GM18907 (cell line): ENCODE data around the gene ELFN2.

Source experiments
- ATAC-seq: cut with Tn5 transposase; IDR thresholded peaks from one replicate; pipeline ENCODE4 v1.9.1; 2021; ENCODE audit warnings: mild to moderate bottlenecking, moderate library complexity; ENCODE audit not compliant: unreplicated experiment

ELFN2 gene

DNA sequence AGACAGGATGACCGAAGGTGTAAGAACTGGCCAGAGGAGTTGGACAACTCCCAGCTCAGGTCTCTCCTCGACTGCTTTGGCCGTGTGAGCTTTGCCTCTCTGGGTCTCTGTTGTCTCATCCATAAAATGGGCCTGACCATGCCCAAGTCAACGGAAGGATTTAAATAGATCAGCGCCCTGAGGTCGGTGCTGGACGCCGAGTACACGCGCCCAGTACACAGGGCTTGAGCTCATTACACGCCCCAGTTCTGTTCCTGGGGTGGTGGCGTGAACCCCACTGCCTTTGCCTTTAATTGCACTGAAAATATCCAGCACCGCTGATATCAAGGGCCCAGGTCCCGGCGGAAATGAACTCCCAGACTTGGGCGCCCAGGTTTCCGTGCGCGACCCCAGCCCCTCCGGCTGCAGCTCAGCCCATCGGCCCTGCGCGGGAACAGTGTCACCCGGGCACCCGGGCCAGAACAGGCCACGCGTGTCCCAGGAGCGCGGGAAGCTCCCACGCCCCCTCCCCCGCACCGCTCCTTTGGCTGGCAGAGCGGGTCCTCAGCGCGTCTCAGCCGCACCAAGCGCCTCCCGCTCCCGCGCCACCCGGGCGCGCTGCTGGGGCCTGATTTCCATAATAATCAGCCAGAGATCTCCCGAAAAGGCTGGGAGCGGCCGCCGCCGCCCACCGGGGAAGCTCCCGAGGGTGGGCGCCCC, 102.8 kb downstream of the ELFN2 start:
- ATAC-seq = no peak

DNA sequence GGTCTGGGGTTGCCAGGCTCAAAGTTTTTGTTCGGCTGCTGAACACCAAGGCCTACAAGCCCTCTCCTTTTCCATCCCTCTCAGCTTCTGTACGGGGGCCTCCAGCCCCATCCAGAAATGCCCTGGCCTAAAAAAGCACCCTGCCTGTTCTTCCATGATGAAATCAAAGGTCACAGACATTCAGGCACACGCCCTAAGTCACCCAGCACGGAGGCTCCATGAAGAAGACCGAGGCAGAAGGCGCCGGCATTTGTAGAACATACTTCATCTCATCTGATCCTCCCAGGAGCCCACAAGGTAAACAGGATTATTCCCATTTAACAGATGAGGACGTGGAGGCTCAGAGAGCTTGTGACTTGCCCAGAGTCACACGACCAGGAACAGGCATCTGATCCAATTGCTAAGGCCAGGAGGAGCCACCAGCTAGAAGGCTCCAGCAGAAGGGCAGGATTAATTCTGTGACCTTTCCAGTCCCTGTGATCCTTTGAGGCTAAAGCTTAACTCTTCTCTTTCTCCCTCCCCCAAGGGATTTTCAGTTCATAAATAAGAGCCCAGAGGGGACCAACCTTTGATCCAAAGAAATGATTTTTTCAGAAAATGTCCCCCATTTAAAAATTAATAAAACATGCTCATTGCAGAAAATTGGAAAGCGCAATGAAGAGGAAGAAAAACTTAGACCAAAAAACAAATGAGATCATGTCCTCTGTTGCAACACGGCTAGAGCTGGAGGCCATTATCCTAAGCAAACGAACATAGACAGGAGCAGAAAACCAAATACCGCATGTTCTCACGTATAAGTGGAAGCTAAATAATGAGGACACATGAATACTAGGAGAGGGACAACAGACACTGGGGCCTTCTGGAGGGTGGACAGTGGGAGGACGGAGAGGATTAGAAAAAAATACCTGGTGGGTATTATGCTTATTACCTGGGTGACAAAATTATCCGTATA, 106.3 kb downstream of the ELFN2 start:
- no peak for ATAC-seq

DNA sequence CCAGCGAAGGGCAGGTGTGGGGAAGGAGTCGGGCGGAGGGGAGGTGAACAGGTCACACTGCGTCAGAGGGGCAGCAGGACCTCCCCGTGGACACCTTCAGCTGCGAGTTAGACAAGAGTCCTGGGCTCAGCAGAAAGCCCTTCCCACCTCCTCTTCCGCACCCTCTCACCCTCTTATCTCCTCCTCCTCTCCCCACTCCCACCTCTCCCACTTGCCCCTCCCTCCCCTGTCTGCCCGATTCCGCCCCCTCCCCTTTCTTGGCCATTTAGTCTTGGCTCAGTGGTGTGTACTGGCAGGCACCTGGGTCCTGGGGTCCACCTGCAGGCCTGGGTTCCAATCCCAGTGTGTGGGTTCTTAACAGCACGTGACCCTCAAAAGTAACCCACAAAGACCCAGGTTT, 107.8 kb downstream of the ELFN2 start:
- ATAC-seq = no peak

DNA sequence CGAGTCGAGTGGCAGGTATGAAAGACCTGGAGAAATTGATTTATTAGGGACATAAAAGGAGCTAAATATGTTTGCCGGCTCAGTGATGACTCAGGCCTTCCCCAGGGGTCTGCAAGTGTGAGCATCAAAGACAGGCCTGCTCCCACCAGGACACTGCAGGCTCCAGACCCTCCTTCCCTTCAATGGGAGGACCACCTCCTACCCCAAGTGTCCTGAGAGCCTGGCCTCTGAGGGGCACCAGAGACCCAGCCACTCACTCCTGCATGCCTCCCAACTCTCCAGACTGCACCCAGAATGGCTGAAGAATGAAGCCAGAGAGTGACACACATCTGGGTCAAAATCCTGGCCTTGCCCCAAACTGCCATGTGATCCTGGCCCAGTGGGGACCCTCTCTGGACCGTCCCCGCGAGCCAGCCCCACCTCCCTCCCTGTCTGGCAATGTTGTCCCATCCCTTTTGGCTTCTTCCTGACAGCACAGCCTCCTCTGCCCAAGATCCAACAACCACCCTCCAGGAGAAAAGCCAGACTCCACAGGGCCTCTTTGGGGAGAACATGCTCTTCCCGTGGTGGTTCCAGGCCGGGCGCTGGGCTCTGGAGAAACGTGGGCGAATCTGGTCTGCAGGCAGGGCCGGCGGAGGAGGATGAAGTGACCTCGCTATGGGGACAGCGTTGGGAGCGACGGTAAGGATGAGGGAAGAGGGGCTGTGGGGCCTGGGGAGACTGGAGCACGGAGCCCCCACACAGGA, 108.7 kb downstream of the ELFN2 start:
- no peak for ATAC-seq
